GM18873 (cell line): Measurements from ENCODE around the gene SORCS2.

Experiments used
- ATAC-seq: cut with Tn5 transposase; IDR thresholded peaks from one replicate; pipeline ENCODE4 v1.9.1; 2021; ENCODE audit warnings: mild to moderate bottlenecking, moderate library complexity, moderate number of reproducible peaks; ENCODE audit not compliant: unreplicated experiment, low FRiP score

Gene SORCS2

DNA sequence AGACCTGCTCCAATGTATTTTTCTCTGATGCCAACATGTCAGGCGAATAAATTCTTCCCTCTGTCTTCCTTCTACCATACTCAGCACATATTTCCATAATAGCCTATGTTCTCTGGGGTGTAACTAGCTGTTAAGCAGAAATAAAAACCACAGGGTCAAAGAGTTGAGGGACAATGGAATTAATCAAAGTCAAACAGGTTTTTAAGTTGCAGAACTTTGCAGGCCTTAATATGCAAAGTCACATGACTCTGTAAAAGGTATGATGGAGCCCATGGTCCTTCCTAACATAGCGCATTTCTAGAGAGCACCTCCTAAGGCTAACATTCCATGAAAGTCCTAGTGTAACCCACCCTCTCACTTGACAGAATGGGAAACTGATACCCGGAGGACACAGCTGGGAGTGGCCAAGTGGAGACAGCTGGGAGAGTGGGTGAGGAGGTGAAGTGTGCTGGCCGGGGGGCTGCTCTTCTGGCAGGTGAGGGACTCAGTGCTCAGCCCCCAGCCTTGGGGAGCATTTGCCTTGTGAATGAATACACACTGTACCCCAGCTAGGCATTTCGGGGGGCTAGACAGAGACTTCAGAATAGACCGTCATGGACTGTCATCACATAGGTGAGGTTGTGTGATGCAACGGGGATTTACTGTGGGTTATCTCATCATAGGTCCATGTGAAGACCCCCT lies 8.4 kb upstream of the SORCS2 start:
- no peak for ATAC-seq

DNA sequence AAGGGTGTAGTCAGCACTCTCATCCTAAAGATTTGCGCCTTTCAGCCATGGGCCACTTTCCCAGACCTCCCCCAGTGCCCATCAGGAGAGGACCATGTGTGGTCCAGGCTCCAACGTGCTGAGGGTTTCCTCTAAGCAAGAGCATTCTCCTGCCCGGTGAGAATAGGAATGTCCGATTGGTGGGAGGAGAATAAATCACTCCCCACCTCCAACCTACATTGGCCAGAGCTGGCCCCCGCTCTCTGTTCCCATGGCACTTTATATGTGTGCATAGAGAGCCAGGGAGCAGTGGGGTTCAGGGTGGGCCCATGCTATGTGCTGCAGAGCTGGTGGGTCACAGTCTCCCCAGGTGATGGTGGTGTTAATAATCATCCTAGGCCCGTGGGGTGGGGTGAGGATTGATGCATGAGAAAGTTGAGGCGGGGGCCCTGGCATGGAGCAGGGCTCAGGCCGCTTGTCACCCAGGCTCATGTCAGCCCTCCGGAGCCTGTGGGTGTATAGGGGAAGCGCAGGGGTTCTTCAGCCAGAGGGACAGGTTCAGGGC lies 6.8 kb upstream of the SORCS2 start:
- ATAC-seq = no peak

GRCh38 chr4:7186031-7186430 lies 6.3 kb upstream of the SORCS2 start:
- ATAC-seq = no peak

DNA sequence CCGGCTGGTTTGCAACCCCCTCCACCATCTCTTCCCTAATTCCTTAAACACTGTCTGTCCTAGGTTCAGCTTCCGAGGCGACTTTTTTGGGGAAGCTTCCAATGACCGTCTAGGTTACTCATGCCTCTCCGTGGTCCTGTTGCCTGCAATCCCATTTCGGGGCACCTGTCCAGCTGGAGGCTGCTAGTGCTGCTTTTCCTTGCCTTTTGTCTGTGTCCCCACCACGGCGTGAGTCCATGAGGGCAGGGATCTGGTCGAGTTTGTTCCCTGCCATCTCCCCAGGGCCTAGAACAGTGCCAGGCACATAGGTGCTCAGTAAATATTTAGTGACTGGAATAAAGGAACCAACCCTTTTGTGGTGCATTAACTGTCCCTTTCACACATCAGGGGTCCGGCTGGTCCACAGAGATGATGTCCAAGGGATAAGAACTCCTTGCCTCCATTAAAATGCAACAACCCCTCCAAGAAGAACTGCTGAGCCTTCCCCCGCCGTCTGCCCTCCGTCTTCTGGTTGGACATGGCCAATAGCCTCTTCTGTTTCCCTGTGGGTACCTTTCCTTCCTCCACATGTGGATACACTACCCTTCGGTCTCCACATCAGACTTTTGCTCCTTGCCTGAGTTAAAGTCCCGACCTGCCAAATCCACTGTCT lies 5.7 kb upstream of the SORCS2 start:
- ATAC-seq = no peak

DNA sequence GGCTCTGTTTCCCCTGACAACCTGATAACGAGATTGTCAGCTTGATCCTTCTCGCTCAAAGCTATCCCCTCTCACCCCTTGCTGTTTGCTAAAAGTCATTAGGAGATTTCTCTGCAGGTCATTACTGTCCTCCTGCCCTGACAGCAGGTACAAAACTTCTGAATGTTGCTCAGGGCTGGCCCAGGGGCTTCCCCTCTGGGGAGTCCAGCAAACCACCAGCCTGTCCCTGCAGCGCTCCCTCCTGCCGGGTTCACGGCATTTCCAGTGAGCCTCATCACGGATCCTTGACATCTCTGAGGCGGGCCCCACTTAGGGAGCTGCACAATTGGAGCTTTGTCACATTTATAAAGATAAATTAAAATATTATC lies 5.2 kb upstream of the SORCS2 start:
- ATAC-seq = no peak

GRCh38 chr4:7187691-7188090 lies 4.6 kb upstream of the SORCS2 start:
- no peak for ATAC-seq

- no peak for ATAC-seq
Observed at GRCh38 chr4:7189066-7189465, 3.3 kb upstream of the SORCS2 start.

- no peak for ATAC-seq
Observed at GRCh38 chr4:7189475-7190277, 2.7 kb upstream of the SORCS2 start.

- ATAC-seq = no peak
Observed at GRCh38 chr4:7190278-7190594, 2.1 kb upstream of the SORCS2 start.

- no peak for ATAC-seq
Observed at GRCh38 chr4:7190691-7191545, 1.4 kb upstream of the SORCS2 start.

- ATAC-seq = no peak
Observed at GRCh38 chr4:7191546-7192251, 639 bp upstream of the SORCS2 start.

DNA sequence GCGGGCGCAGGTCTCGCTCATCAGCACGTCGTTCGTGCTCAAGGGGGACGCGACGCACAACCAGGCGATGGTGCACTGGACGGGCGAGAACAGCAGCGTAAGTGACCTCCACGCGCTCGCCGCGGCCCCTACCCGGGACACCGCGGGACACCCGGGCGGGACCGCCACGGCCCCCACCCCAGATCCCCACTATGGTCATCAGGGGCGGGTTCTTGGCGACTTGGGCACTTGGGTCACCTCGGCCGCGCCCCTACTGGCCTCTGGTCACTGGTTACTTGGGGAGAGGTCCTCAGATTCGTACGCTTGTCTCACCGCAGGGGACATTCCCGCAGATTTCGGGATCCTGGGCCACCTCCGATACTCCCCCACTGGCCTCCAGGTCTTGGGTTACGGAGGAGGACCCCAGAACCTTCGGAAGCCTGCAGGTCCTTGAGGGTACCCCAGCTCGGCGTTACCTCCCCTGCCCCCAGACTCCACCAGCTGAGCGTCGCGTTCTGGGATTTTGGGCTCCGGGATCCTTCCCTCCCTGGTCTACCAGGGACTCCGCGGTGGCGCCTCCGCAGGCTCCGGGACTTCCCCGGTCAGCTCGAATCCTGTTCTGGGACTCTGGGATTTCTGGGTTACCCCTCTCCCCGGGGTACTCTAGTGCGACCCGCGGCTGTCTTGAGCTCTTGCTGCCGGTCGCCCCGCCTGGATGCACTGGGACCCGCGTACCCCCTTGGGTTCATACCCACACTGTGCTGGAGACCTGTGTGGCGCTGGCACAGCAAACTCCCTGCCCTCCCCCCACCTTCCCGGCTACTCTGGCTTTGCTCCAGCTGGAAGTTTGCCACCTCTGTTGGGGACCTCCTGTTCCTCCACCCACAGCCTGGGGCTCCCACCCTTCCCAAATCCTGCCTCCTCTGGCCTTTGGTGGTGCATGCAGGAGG lies 956 bp downstream of the SORCS2 start:
- ATAC-seq = no peak

- no peak for ATAC-seq
Observed at GRCh38 chr4:7194251-7195140, 2.2 kb downstream of the SORCS2 start.

- no peak for ATAC-seq
Observed at GRCh38 chr4:7195141-7195515, 2.8 kb downstream of the SORCS2 start.

GRCh38 chr4:7195546-7196287 lies 3.4 kb downstream of the SORCS2 start:
- ATAC-seq = no peak

GRCh38 chr4:7196288-7196651 lies 3.9 kb downstream of the SORCS2 start:
- no peak for ATAC-seq

DNA sequence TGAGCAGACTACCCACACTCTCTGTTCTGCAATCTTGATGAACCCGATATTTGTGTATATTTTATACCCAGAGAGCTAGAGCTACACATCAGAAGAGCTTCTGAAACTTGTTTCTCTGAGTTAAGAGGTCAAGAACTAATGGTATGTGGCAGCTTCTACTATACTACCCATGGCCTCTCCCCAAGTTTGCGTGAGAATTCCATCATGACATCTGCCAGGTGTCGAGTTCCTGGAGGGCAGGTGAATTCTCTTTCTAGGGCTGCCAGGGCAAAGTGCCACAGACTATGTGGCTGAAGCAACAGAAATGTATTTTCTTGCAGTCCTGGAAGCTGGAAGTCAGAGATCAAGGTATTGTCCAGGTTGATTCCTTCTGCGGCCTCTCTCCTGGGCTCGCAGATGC lies 4.4 kb downstream of the SORCS2 start:
- no peak for ATAC-seq
